ENCODE measurements around the gene IMMP2L. TPM values are rescaled to one million over a fixed set of nuclear protein-coding genes. Genes with fewer than 3 reads are reported as not detected.

The IMMP2L gene
- total and polyA plus RNA-seq, 2 of the 8 experiments (the other 6 are each of a cell fraction or from before 2014, with no cell fraction given) = 2.3 to 10.1 TPM

DNA sequence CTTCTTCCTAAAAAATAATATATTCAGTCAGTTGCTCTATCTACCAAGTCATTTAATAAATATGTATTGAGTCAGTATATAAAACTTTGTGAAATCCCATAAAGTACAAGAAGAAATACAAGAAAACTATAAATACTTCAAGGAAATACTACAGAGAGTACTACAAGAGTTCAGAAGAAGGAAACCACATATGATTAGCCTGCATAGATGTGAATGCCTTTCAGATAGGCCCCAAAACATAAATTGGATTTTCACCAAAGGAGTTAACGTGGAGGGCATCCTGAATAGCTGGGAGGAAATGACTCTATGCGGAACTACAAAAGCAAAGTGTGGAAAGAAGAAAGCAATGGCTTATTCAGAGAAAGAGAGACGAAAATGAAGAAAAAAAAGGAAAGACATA is 351.3 kb downstream of the IMMP2L start:
- peaks cover 0 to 4% of the 10 kb centered on the region in 2 experiments; a peak in 1 of 4 replicates for H3K9me3 ChIP-seq (ENCODE audit: insufficient read depth in 2 of 2, low read depth in 1 of 2, low read length in 1 of 2)
- FAIRE-seq = no peak
- no peak overlapping the region for H2BK20ac ChIP-seq (ENCODE audit: low read length)

More for the DNA sequence above, 351.3 kb downstream of the IMMP2L start:
- H3K9ac ChIP-seq (replicated peaks in 1 of 4; ENCODE audit: extremely low read depth in 1 of 4, low read depth in 3 of 4, low read length in 3 of 4) = no peak overlapping the region
- no peak overlapping the region for H2BK12ac ChIP-seq (ENCODE audit: low read depth, low read length)
- no peaks in the 10 kb centered on the region for H3K4me1 ChIP-seq (replicated peaks in 1 of 4; ENCODE audit: control insufficient read depth in 3 of 4, insufficient read depth in 4 of 4, low read length in 3 of 4)
- H4K20me1 ChIP-seq (replicated peaks in 1 of 2; ENCODE audit: control insufficient read depth in 1 of 2, insufficient read depth in 2 of 2, low read length in 2 of 2) = no peaks in the 10 kb centered on the region
- 79% methylated on average over 3 of the region's 3 CpGs; no CpG with 5 or more reads in 1 of the 2 experiments for WGBS, 2 experiments (ENCODE audit: extremely low coverage in 1 of 2, insufficient coverage in 1 of 2, insufficient read length in 1 of 2, insufficient replicate concordance in 2 of 2, low coverage in 1 of 2, low lambda C conversion rate in 2 of 2, missing lambda C conversion rate in 1 of 2)
- no peaks in the 10 kb centered on the region for H3K79me1 ChIP-seq (ENCODE audit: low read depth, low read length)
- no peak overlapping the region for H4K5ac ChIP-seq (ENCODE audit: insufficient read length, low read depth, low read length)
- H3K79me2 ChIP-seq (ENCODE audit: control insufficient read depth in 1 of 2, insufficient read depth in 2 of 2, low read length in 2 of 2) = no peaks in the 10 kb centered on the region
- no peak overlapping the region for H4K91ac ChIP-seq (replicated peaks; ENCODE audit: insufficient read length, low read length)
- H2BK120ac ChIP-seq (replicated peaks; ENCODE audit: low read depth, low read length) = no peak overlapping the region
- no peak overlapping the region for H2AK5ac ChIP-seq (ENCODE audit: low read depth, low read length)
- no peak overlapping the region for H3K56ac ChIP-seq (replicated peaks; ENCODE audit: insufficient read length, low read depth, low read length)
- H3K36me3 ChIP-seq (ENCODE audit: control insufficient read depth in 2 of 4, insufficient read depth in 4 of 4, low read length in 3 of 4) = no peaks in the 10 kb centered on the region
- H3K23ac ChIP-seq (ENCODE audit: insufficient read length) = no peak overlapping the region
- TF ChIP-seq PHF8 (conservative IDR thresholded peaks at IDR 0.05; ENCODE audit: low read depth, low read length) (no peak), SP1 (IDR thresholded peaks at IDR 0.05; ENCODE audit: low read depth, low read length) (no peak), JUN (IDR thresholded peaks at IDR 0.05; ENCODE audit: low read depth, low read length) (no peak), KDM4A (IDR thresholded peaks at IDR 0.05; ENCODE audit: low read depth, low read length, severe bottlenecking) (no peak), CTBP2 (IDR thresholded peaks at IDR 0.05; ENCODE audit: borderline replicate concordance, insufficient read depth, insufficient read length, low read length) (no peak), SRF (IDR thresholded peaks at IDR 0.05; ENCODE audit: low read depth, low read length) (no peak)
- ChIA-PET POLR2A (ENCODE audit: partially characterized antibody) (no interaction called here), CTCF (ENCODE audit: partially characterized antibody) (no interaction called here)
- H2AFZ ChIP-seq (ENCODE audit: low read length) = no peak overlapping the region
- no peaks in the 10 kb centered on the region for H3K27me3 ChIP-seq (replicated peaks in 1 of 4; ENCODE audit: control insufficient read depth in 3 of 4, extremely low read depth in 1 of 4, insufficient read depth in 3 of 4, low read length in 3 of 4)
- H3K4me3 ChIP-seq (ENCODE audit: extremely low read depth in 1 of 4, insufficient read depth in 2 of 4, low read depth in 3 of 4, low read length in 4 of 4) = no peak overlapping the region
- DNase-seq (ENCODE audit: low read depth in 1 of 2, low spot score in 2 of 2) = no peak
- no peak overlapping the region for H4K8ac ChIP-seq (ENCODE audit: extremely low read depth, insufficient read depth, low read length)
- no peak overlapping the region for H3K18ac ChIP-seq (ENCODE audit: extremely low read depth, low read length)
- no peak overlapping the region for H2BK5ac ChIP-seq (ENCODE audit: low read depth, low read length)
- no peak overlapping the region for H2BK15ac ChIP-seq (ENCODE audit: low read length)
- no peaks in the 10 kb centered on the region for H3K23me2 ChIP-seq (ENCODE audit: low read depth, low read length)
- no peak overlapping the region for H3K27ac ChIP-seq (ENCODE audit: low read depth, low read length)
- no peak overlapping the region for H3K4ac ChIP-seq (replicated peaks; ENCODE audit: insufficient read length, low read depth, low read length)
- no peak overlapping the region for H3K4me2 ChIP-seq (ENCODE audit: insufficient read depth in 1 of 2, low read depth in 2 of 2, low read length in 2 of 2)
- no peak overlapping the region for H3K14ac ChIP-seq (ENCODE audit: insufficient read length)

Data from H1 (cell line).